ENCODE results near the gene DNAJC7.

DNAJC7 gene

DNA sequence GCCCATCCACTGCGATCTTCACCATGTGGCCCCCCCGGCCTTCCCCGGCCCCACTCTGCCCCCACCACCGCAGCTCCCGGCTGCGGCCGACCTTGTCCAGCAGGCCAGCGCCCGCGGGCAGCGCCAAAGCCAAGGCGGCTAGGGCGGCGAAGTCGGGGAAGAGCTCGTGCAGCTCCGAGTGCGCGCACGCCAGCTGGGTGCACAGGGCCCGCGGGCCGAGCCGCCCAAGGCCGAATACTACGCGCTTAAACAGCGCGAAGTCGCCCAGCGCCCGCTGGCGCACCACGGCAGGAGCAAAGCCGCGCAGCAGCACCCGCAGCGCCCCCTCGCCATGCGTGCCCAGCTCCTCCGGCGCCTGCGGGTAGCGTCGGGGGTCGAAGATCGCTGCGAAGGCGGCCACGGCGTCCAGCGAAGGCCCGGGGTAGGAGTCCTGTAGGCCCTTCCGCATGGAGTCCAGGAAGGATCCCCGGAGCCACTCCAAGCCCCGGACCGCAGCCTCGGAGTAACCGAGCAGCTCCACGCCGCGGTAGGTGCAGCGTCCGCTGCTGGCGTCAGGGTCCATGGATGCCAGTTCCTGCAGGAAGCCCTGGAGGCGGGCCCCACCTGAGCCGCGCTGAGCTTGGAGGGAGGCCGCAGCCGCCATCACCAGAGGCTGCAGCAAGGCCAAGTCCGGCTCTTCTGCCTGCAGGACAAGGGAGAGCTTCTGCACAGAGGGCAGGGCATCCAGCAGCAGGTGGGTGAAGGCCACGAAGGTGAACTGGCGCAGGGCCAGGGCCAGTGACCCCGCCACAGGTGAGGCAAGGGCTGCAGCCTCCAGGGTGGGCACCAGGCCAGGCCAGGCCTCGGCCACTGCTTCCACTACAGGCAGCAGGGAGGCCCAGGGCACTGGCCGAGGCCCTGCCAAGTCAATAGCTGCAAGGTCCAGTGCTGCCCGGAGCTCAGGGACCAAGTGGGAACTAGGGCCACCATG is 22.8 kb upstream of the DNAJC7 start:
- TF ChIP-seq CREB1 (IDR thresholded peaks at IDR 0.05; ENCODE audit: low read depth) = no peak
- TF ChIP-seq NFIC (IDR thresholded peaks at IDR 0.05) = no peak
- no peak for TF ChIP-seq MAX (IDR thresholded peaks at IDR 0.05)
- TF ChIP-seq REST (IDR thresholded peaks at IDR 0.05; ENCODE audit: low read depth) = no peak
- TF ChIP-seq ZBTB7A (IDR thresholded peaks at IDR 0.05; ENCODE audit: low read depth) = no peak
- no peak for TF ChIP-seq TAF1 (IDR thresholded peaks at IDR 0.05; ENCODE audit: low read depth)
- no peak for TF ChIP-seq FOXM1 (IDR thresholded peaks at IDR 0.05; ENCODE audit: borderline replicate concordance, low read depth)
- no peak for TF ChIP-seq TEAD4 (IDR thresholded peaks at IDR 0.05)
- TF ChIP-seq EP300 (IDR thresholded peaks at IDR 0.05; ENCODE audit: borderline replicate concordance) = no peak
- no peak for TF ChIP-seq CEBPB (IDR thresholded peaks at IDR 0.05)
- TF ChIP-seq, protein P1, sequence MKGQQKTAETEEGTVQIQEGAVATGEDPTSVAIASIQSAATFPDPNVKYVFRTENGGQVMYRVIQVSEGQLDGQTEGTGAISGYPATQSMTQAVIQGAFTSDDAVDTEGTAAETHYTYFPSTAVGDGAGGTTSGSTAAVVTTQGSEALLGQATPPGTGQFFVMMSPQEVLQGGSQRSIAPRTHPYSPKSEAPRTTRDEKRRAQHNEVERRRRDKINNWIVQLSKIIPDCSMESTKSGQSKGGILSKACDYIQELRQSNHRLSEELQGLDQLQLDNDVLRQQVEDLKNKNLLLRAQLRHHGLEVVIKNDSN (IDR thresholded peaks at IDR 0.05) = no peak

- no peak for TF ChIP-seq EP300 (IDR thresholded peaks at IDR 0.05; ENCODE audit: borderline replicate concordance)
These were observed 21.2 kb upstream of the DNAJC7 start for GRCh38 chr17:42038221-42038973.

- no peak for TF ChIP-seq CEBPB (IDR thresholded peaks at IDR 0.05)
- no peak for TF ChIP-seq FOXM1 (IDR thresholded peaks at IDR 0.05; ENCODE audit: borderline replicate concordance, low read depth)
- no peak for TF ChIP-seq MAX (IDR thresholded peaks at IDR 0.05)
- TF ChIP-seq TEAD4 (IDR thresholded peaks at IDR 0.05) = no peak
- TF ChIP-seq TAF1 (IDR thresholded peaks at IDR 0.05; ENCODE audit: low read depth) = no peak
- no peak for TF ChIP-seq NFIC (IDR thresholded peaks at IDR 0.05)
These were observed 16.8 kb upstream of the DNAJC7 start for GRCh38 chr17:42034059-42034458.

- no peak for TF ChIP-seq CEBPB (IDR thresholded peaks at IDR 0.05)
- no peak for TF ChIP-seq EP300 (IDR thresholded peaks at IDR 0.05; ENCODE audit: borderline replicate concordance)
- TF ChIP-seq ZBTB7A (IDR thresholded peaks at IDR 0.05; ENCODE audit: low read depth) = no peak
- no peak for TF ChIP-seq CREB1 (IDR thresholded peaks at IDR 0.05; ENCODE audit: low read depth)
- no peak for TF ChIP-seq NFIC (IDR thresholded peaks at IDR 0.05)
- TF ChIP-seq YY1 (IDR thresholded peaks at IDR 0.05; ENCODE audit: low read depth) = no peak
These were observed 14.3 kb upstream of the DNAJC7 start for GRCh38 chr17:42031584-42031983.

DNA sequence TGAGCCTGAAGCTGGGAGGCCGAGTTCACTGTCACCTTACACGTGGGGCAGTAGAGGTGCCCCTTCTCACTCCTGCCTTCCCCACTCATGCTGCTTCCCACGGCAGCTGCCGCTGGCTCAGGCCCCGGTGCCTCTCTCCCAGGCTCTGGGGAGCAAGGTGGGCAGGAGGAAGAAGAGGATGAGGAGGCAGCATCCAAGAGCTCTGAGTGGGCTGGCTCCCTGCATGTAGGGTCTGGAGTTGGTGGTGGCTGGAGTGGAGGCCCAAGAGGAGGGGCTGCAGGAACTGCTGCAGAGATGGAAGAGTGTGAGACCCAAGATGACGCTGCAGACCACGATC is 11.5 kb upstream of the DNAJC7 start:
- TF ChIP-seq TCF12 (IDR thresholded peaks at IDR 0.05; ENCODE audit: low read depth) (no peak), YY1 (IDR thresholded peaks at IDR 0.05; ENCODE audit: low read depth) (no peak), ZBTB7A (IDR thresholded peaks at IDR 0.05; ENCODE audit: low read depth) (no peak), RAD21 (IDR thresholded peaks at IDR 0.05; ENCODE audit: low read depth) (no peak), TEAD4 (IDR thresholded peaks at IDR 0.05) (no peak), CEBPB (IDR thresholded peaks at IDR 0.05) (no peak), REST (IDR thresholded peaks at IDR 0.05; ENCODE audit: low read depth) (no peak), FOXM1 (IDR thresholded peaks at IDR 0.05; ENCODE audit: borderline replicate concordance, low read depth) (no peak), EGR1 (IDR thresholded peaks at IDR 0.05) (no peak)
- TF ChIP-seq, protein P1 (IDR thresholded peaks at IDR 0.05) = no peak

Measured in Ishikawa (cell line).